HepG2 (cell line): ENCODE data around the gene HSPA1A.

Experiments used
- EZH2 ChIP-seq: conservative IDR thresholded peaks from 2 replicates; pipeline ENCODE4 v1.6.1; 2012; ENCODE audit warnings: mild to moderate bottlenecking, low read depth, low read length, moderate library complexity
- SKI ChIP-seq: fragments of 450-650 bp; IDR thresholded peaks from one replicate; pipeline ENCODE4 v1.6.1; 2018; ENCODE audit warnings: mild to moderate bottlenecking; ENCODE audit not compliant: partially characterized antibody
- TF ChIP-seq, protein P1 (sequence below): sonication (generic); formaldehyde crosslinking; IDR thresholded peaks from 2 replicates; pipeline ENCODE4 v1.4.0; 2020; ENCODE audit warnings: missing genetic modification reagents, mild to moderate bottlenecking, borderline replicate concordance

DNA sequence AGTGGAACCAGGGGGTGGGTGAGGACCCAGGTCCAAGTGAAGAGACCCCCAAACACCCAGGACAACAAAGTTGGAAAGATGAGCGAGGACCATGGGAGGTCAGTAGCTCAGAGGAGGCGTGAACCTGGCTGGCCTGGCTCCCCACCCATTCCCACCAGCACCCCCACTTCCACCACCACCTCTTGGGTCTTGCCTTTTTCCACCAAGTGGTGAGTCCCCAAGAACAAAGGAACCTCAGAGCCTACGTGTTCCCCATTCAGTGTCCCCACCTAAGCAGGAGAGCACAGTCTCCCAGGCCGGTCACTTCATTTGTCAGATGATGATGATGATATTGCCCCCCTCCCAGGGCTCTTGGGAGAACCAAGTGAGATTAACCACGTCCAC lies 37.7 kb upstream of the HSPA1A start:
- TF ChIP-seq, protein P1, sequence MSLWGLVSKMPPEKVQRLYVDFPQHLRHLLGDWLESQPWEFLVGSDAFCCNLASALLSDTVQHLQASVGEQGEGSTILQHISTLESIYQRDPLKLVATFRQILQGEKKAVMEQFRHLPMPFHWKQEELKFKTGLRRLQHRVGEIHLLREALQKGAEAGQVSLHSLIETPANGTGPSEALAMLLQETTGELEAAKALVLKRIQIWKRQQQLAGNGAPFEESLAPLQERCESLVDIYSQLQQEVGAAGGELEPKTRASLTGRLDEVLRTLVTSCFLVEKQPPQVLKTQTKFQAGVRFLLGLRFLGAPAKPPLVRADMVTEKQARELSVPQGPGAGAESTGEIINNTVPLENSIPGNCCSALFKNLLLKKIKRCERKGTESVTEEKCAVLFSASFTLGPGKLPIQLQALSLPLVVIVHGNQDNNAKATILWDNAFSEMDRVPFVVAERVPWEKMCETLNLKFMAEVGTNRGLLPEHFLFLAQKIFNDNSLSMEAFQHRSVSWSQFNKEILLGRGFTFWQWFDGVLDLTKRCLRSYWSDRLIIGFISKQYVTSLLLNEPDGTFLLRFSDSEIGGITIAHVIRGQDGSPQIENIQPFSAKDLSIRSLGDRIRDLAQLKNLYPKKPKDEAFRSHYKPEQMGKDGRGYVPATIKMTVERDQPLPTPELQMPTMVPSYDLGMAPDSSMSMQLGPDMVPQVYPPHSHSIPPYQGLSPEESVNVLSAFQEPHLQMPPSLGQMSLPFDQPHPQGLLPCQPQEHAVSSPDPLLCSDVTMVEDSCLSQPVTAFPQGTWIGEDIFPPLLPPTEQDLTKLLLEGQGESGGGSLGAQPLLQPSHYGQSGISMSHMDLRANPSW: no peak
- no peak for TF ChIP-seq EZH2
- TF ChIP-seq SKI: no peak
